Measurements from ENCODE around the gene CARS2. TPM values are rescaled to one million over a fixed set of nuclear protein-coding genes. Genes with fewer than 3 reads are reported as not detected.
"Not testable (repeated sequence)": the region's sequence is repeated elsewhere in the genome, so short reads cannot be mapped to it uniquely, and the experiment has no call there.

CARS2 gene
- total and polyA plus RNA-seq, 4 donors = 47.7 to 65.0 (median 54.2) TPM

DNA sequence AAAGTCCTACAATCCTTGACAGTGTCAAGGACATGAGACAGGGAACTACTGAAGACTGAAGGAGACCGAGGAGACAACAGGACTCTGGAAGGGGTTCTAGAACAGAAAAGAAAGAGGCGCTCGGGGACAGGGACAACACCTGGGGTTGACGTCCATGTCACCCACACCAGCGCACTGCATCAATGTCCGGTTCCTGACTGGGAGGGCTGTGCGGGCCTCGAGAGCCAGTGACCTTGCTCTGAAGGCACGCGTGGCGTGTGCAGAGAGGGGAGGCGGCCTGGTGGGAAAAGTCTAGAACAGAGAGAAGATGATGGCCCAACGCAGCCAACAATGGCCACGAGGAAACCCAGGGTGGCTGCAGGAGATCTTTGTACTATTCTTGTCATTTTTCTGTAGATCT lies 5.7 kb downstream of the CARS2 start:
- WGBS (ENCODE audit: insufficient coverage) = over 99% methylated on average over 14 of the region's 14 CpGs

DNA sequence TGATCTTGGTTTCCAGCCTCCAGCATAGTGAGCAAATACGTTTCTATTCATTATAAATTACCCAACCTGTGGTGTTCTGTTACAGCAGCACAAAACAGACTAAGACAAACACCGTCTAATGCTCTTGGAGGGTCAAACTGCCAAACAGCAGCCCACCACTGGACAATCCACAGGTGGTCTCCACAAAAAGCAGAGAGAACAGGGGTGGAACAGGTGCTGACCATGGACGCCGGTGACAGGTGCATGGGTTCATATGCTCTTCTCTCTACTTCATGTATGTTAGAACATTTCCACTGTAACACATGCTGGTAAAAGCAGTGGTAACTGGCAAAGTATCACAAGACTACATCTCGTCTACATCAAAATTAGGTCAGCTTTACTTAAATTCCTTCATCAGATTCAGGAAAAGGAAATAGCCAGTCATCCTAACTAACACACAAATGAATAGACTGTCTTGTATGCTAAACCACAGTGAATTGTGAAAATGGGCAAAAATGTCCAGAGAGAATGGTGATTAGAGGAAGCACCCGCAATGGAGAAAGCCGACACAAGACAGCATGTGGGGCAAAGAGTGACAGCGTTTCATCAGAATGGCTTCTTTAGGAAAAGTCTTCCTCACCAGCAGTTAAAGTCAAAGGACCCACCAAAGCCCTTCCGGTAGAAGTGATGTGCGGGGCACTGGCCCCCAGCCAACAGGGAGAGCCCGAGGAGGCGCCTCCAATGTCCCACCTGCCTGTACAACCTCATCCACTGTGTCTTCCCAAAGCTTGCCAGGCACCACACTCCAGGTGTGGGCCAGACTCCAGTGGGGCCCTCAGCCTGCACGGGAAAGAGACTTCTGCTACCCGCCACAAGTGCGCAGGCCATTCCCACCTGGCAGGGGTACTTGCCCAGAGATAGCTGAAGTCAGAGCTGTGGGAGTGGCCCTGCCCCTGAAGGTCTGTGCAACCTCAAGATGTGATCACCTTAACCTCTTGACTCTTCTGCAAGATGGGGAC lies 6.5 kb downstream of the CARS2 start:
- no peaks in the 10 kb centered on the region for H3K27me3 ChIP-seq (ENCODE audit: control insufficient read depth, insufficient read depth, low read length)
- peaks cover 10% of the 10 kb centered on the region for H3K4me1 ChIP-seq (ENCODE audit: control insufficient read depth, insufficient read depth, low read length)
- H3K9me3 ChIP-seq (ENCODE audit: control insufficient read depth, insufficient read depth, low read length) = no peaks in the 10 kb centered on the region
- H3K36me3 ChIP-seq (ENCODE audit: control insufficient read depth, insufficient read depth, low read length) = peaks cover 55% of the 10 kb centered on the region
- H3K4me3 ChIP-seq (ENCODE audit: low read depth, low read length) = no peak overlapping the region
- 93% methylated on average over 11 of the region's 15 CpGs for WGBS (ENCODE audit: insufficient coverage)
- no peak for DNase-seq (ENCODE audit: low read depth in 4 of 6, low spot score in 6 of 6)
- no peak overlapping the region for H3K27ac ChIP-seq (ENCODE audit: low read depth, low read length)

More for the DNA sequence above, 5.7 kb downstream of the CARS2 start:
- no peak for DNase-seq (ENCODE audit: low read depth in 4 of 6, low spot score in 6 of 6)
- no peaks in the 10 kb centered on the region for H3K9me3 ChIP-seq (ENCODE audit: control insufficient read depth, insufficient read depth, low read length)
- peaks cover 54% of the 10 kb centered on the region for H3K36me3 ChIP-seq (ENCODE audit: control insufficient read depth, insufficient read depth, low read length)
- peaks cover 17% of the 10 kb centered on the region for H3K4me1 ChIP-seq (ENCODE audit: control insufficient read depth, insufficient read depth, low read length)
- H3K27ac ChIP-seq (ENCODE audit: low read depth, low read length) = no peak overlapping the region
- no peaks in the 10 kb centered on the region for H3K27me3 ChIP-seq (ENCODE audit: control insufficient read depth, insufficient read depth, low read length)
- no peak overlapping the region for H3K4me3 ChIP-seq (ENCODE audit: low read depth, low read length)

DNA sequence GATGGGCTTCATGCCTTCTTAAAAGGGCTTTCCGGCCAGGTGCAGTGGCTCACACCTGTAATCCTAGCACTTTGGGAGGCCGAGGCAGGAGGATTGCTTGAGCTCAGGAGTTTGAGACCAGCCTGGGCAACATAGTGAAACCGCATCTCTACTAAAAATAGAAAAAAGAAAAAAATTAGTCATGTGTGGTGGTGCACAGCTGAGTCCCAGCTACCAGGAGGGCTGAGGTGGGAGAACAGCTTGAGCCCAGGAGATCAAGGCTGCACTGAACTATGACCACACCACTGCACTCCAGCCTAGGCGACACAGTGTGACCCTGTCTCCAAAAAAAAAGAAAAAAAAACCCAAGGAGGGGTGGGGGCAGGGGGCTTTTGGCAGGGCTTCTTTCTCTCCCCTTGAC lies 7.2 kb downstream of the CARS2 start:
- Histone ChIP-seq H3K27me3 (ENCODE audit: control insufficient read depth, insufficient read depth, low read length) (no peaks in the 10 kb centered on the region), H3K4me1 (ENCODE audit: control insufficient read depth, insufficient read depth, low read length) (peaks cover 10% of the 10 kb centered on the region), H3K9me3 (ENCODE audit: control insufficient read depth, insufficient read depth, low read length) (no peaks in the 10 kb centered on the region), H3K27ac (ENCODE audit: low read depth, low read length) (no peak overlapping the region), H3K4me3 (ENCODE audit: low read depth, low read length) (no peak overlapping the region), H3K36me3 (ENCODE audit: control insufficient read depth, insufficient read depth, low read length) (peaks cover 60% of the 10 kb centered on the region)
- DNase-seq (ENCODE audit: low read depth in 4 of 6, low spot score in 6 of 6) = no peak
- WGBS (ENCODE audit: insufficient coverage) = 100% methylated on average over 1 of the region's 4 CpGs

DNA sequence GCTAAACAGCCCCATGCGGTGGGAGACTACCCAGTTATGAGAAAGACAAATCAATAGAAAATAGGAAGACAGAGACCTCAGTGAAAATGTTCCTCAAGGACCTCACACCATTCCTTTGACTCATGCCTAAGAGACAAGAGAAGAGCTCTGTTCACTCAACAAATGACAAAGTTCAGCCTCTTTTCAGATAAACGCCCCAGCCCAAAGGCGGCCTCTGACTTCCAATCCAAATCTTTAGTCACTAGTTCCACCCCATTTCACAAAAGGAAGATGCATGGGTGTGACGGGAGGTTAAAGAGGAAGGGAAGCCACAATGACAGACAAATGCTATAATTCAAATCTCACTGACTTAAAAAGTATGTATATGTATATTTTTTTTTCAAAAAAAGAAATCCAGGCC lies 8.1 kb downstream of the CARS2 start:
- WGBS (ENCODE audit: insufficient coverage) = 100% methylated on average over 1 of the region's 4 CpGs
- no peak for DNase-seq (ENCODE audit: low read depth in 4 of 6, low spot score in 6 of 6)
- no peak overlapping the region for H3K27ac ChIP-seq (ENCODE audit: low read depth, low read length)
- no peak overlapping the region for H3K4me3 ChIP-seq (ENCODE audit: low read depth, low read length)
- no peaks in the 10 kb centered on the region for H3K27me3 ChIP-seq (ENCODE audit: control insufficient read depth, insufficient read depth, low read length)
- peaks cover 63% of the 10 kb centered on the region for H3K36me3 ChIP-seq (ENCODE audit: control insufficient read depth, insufficient read depth, low read length)
- no peaks in the 10 kb centered on the region for H3K9me3 ChIP-seq (ENCODE audit: control insufficient read depth, insufficient read depth, low read length)
- H3K4me1 ChIP-seq (ENCODE audit: control insufficient read depth, insufficient read depth, low read length) = peaks cover 5% of the 10 kb centered on the region

DNA sequence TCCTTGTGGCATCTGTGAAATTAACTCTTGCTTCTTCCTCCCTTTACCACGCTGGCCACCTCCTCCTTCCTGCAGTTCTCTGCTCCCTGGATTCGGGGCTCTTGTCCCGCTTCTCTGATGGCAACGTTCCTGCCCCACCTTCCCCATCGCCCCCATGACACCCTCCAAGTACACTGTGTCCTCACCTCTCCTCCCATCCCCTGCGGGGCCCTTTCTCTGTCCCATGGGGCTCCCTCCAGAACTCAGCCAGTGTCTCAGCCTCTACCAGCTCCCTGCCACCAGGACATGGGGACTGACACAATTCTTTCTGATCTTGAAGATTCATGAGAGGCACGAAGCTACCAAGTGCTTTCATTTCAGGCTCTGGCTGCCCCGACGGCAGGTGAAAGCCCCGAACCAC lies 9.1 kb downstream of the CARS2 start:
- no peaks in the 10 kb centered on the region for H3K9me3 ChIP-seq (ENCODE audit: control insufficient read depth, insufficient read depth, low read length)
- no peak overlapping the region for H3K4me3 ChIP-seq (ENCODE audit: low read depth, low read length)
- no peaks in the 10 kb centered on the region for H3K4me1 ChIP-seq (ENCODE audit: control insufficient read depth, insufficient read depth, low read length)
- WGBS (ENCODE audit: insufficient coverage) = 97% methylated on average over 9 of the region's 10 CpGs
- peaks cover 63% of the 10 kb centered on the region for H3K36me3 ChIP-seq (ENCODE audit: control insufficient read depth, insufficient read depth, low read length)
- no peaks in the 10 kb centered on the region for H3K27me3 ChIP-seq (ENCODE audit: control insufficient read depth, insufficient read depth, low read length)
- no peak for DNase-seq (ENCODE audit: low read depth in 4 of 6, low spot score in 6 of 6)
- H3K27ac ChIP-seq (ENCODE audit: low read depth, low read length) = no peak overlapping the region

DNA sequence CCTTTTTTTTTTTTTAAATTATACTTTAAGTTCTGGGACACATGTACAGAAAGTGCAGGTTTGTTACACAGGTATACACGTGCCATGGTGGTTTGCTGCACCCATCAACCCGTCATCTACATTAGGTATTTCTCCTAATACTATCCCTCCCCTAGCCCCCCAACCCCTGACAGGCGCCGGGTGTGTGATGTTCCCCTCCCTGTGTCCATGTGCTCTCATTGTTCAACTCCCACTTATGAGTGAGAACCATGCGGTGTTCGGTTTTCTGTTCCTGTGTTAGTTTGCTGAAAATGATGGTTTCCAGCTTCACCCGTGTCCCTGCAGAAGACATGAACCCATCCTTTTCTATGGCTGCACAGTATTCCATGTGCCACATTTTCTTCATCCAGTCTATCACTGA lies 10.1 kb downstream of the CARS2 start:
- H3K4me1 ChIP-seq (ENCODE audit: control insufficient read depth, insufficient read depth, low read length) = not testable (repeated sequence)
- peaks cover 61% of the 10 kb centered on the region for H3K36me3 ChIP-seq (ENCODE audit: control insufficient read depth, insufficient read depth, low read length)

DNA sequence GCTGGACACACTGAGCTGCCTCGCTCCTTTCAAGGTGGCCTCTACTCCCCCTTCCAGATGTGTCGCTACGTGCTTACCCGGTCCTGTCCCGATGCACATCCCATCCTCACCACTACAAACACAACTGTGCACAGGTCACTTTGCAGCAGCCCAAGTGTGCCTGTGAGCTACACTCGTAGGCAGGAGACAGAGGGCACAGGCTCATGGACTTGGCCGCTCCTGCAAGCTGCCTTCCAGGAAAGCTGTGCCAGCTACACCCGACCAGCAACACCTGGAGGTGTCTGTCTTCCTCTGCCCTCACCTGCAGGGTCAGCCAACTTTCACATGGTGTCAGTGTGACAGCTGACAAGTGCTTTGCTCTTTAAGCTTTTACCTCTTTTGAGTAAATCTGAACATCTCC lies 15.4 kb downstream of the CARS2 start:
- H3K9me3 ChIP-seq (ENCODE audit: control insufficient read depth, insufficient read depth, low read length) = no peaks in the 10 kb centered on the region
- no peak overlapping the region for H3K27ac ChIP-seq (ENCODE audit: low read depth, low read length)
- DNase-seq (ENCODE audit: low read depth in 4 of 6, low spot score in 6 of 6) = no peak
- H3K27me3 ChIP-seq (ENCODE audit: control insufficient read depth, insufficient read depth, low read length) = no peaks in the 10 kb centered on the region
- no peaks in the 10 kb centered on the region for H3K4me1 ChIP-seq (ENCODE audit: control insufficient read depth, insufficient read depth, low read length)
- H3K36me3 ChIP-seq (ENCODE audit: control insufficient read depth, insufficient read depth, low read length) = peaks cover 53% of the 10 kb centered on the region
- 92% methylated on average over 7 of the region's 8 CpGs for WGBS (ENCODE audit: insufficient coverage)
- H3K4me3 ChIP-seq (ENCODE audit: low read depth, low read length) = no peak overlapping the region

More for the DNA sequence above, 10.1 kb downstream of the CARS2 start:
- not testable (repeated sequence) for H3K4me3 ChIP-seq (ENCODE audit: low read depth, low read length); H3K27ac ChIP-seq (ENCODE audit: low read depth, low read length); H3K9me3 ChIP-seq (ENCODE audit: control insufficient read depth, insufficient read depth, low read length); DNase-seq (ENCODE audit: low read depth in 4 of 6, low spot score in 6 of 6); H3K27me3 ChIP-seq (ENCODE audit: control insufficient read depth, insufficient read depth, low read length)
- 89% methylated on average over 3 of the region's 7 CpGs for WGBS (ENCODE audit: insufficient coverage)

DNA sequence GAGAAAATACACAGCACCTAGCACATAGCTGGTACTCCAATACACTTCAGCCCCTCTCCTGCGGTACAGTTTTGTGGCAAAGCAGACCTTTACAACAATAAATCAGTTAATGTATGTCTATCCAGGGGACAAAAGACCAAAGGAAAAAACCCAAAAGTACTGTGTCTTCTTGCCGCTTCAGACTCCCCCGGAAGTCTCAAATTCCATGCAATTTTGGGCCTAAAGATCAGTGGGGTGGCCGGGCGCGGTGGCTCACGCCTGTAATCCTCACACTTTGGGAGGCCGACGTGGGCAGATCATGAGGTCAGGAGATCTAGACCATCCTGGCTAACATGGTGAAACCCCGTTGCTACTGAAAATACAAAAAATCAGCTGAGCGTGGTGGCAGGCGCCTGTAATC lies 16.2 kb downstream of the CARS2 start:
- Histone ChIP-seq H3K27me3 (ENCODE audit: control insufficient read depth, insufficient read depth, low read length) (no peaks in the 10 kb centered on the region), H3K27ac (ENCODE audit: low read depth, low read length) (no peak overlapping the region), H3K36me3 (ENCODE audit: control insufficient read depth, insufficient read depth, low read length) (peaks cover 53% of the 10 kb centered on the region), H3K4me3 (ENCODE audit: low read depth, low read length) (no peak overlapping the region), H3K9me3 (ENCODE audit: control insufficient read depth, insufficient read depth, low read length) (no peaks in the 10 kb centered on the region), H3K4me1 (ENCODE audit: control insufficient read depth, insufficient read depth, low read length) (no peaks in the 10 kb centered on the region)
- no peak for DNase-seq (ENCODE audit: low read depth in 4 of 6, low spot score in 6 of 6)
- 97% methylated on average over 11 of the region's 12 CpGs for WGBS (ENCODE audit: insufficient coverage)

DNA sequence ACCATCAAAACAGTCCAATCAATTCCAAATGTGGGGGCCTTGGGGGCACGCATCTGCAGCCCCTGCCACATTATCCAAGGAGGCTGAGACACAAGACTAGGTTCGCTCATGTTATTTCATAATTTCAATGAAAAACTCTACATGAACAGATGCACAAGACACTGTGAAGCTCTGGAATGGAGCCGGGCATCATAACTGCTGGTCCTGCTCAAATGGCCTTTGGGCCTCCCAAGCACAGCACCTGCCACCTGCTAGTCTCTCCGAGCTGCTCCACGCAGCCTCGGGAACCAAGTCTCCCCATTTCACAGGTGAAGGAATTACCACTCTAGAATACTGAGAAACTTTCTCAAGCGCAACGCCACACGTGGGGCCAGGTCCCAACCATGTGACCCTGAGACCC lies 16.9 kb downstream of the CARS2 start:
- Histone ChIP-seq H3K9me3 (ENCODE audit: control insufficient read depth, insufficient read depth, low read length) (no peaks in the 10 kb centered on the region), H3K36me3 (ENCODE audit: control insufficient read depth, insufficient read depth, low read length) (peaks cover 54% of the 10 kb centered on the region), H3K27ac (ENCODE audit: low read depth, low read length) (no peak overlapping the region), H3K27me3 (ENCODE audit: control insufficient read depth, insufficient read depth, low read length) (no peaks in the 10 kb centered on the region), H3K4me3 (ENCODE audit: low read depth, low read length) (no peak overlapping the region), H3K4me1 (ENCODE audit: control insufficient read depth, insufficient read depth, low read length) (peaks cover 5% of the 10 kb centered on the region)
- WGBS (ENCODE audit: insufficient coverage) = 85% methylated on average over 8 of the region's 9 CpGs
- DNase-seq (ENCODE audit: low read depth in 4 of 6, low spot score in 6 of 6) = no peak

DNA sequence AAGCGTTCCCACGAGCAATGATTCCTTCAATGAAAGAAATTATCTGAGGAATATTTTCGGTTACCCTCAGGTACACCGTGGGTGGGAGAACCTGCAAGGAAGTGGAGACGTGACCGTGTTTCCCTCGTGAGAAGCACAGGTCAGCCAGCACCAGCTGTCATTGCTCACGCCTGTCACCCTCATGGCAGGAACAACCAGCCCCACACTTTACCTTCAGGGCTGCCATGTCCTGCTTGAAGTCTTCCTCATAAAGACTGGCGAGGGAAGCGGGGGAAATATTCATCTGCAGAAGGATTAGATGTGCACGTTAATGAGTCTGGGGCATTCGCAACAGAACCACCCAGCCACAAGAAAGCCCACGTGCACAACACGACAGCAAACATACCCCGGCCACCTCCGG lies 18.2 kb downstream of the CARS2 start:
- Histone ChIP-seq H3K4me1 (ENCODE audit: control insufficient read depth, insufficient read depth, low read length) (peaks cover 10% of the 10 kb centered on the region), H3K27me3 (ENCODE audit: control insufficient read depth, insufficient read depth, low read length) (no peaks in the 10 kb centered on the region), H3K36me3 (ENCODE audit: control insufficient read depth, insufficient read depth, low read length) (peaks cover 54% of the 10 kb centered on the region), H3K4me3 (ENCODE audit: low read depth, low read length) (no peak overlapping the region), H3K9me3 (ENCODE audit: control insufficient read depth, insufficient read depth, low read length) (no peaks in the 10 kb centered on the region), H3K27ac (ENCODE audit: low read depth, low read length) (no peak overlapping the region)
- WGBS (ENCODE audit: insufficient coverage) = over 99% methylated on average over 14 of the region's 16 CpGs
- DNase-seq (ENCODE audit: low read depth in 4 of 6, low spot score in 6 of 6) = no peak
